Effector CD4-positive, alpha-beta T cell (primary cell): ENCODE measurements around the gene KCND3.

Experiments
- DNase-seq: peaks from one replicate; pipeline ENCODE4 v3.0.0-alpha.2; 2020

Gene KCND3

GRCh38 chr1:111878649-111879048 lies 110.8 kb downstream of the KCND3 start:
- no peak for DNase-seq

- no peak for DNase-seq
Observed at GRCh38 chr1:111878091-111878490, 111.4 kb downstream of the KCND3 start.

GRCh38 chr1:111876631-111877030 lies 112.8 kb downstream of the KCND3 start:
- no peak for DNase-seq

- no peak for DNase-seq
Observed at GRCh38 chr1:111875640-111876039, 113.8 kb downstream of the KCND3 start.

- no peak for DNase-seq
Observed at GRCh38 chr1:111873460-111874030, 115.9 kb downstream of the KCND3 start.

GRCh38 chr1:111870181-111870580 lies 119.3 kb downstream of the KCND3 start:
- DNase-seq: no peak

- DNase-seq: no peak
Observed at GRCh38 chr1:111867868-111868440, 121.5 kb downstream of the KCND3 start.

GRCh38 chr1:111864862-111865261 lies 124.6 kb downstream of the KCND3 start:
- DNase-seq: no peak

- no peak for DNase-seq
Observed at GRCh38 chr1:111863401-111863800, 126.1 kb downstream of the KCND3 start.

GRCh38 chr1:111862599-111862998 lies 126.9 kb downstream of the KCND3 start:
- no peak for DNase-seq

GRCh38 chr1:111861523-111861922 lies 127.9 kb downstream of the KCND3 start:
- DNase-seq: no peak

GRCh38 chr1:111857194-111857651 lies 132.2 kb downstream of the KCND3 start:
- DNase-seq: no peak

GRCh38 chr1:111856411-111857185 lies 132.9 kb downstream of the KCND3 start:
- DNase-seq: no peak

- no peak for DNase-seq
Observed at GRCh38 chr1:111855260-111855659, 134.2 kb downstream of the KCND3 start.

GRCh38 chr1:111852261-111852721 lies 137.2 kb downstream of the KCND3 start:
- DNase-seq: no peak

- no peak for DNase-seq
Observed at GRCh38 chr1:111851552-111851951, 137.9 kb downstream of the KCND3 start.

GRCh38 chr1:111850109-111850508 lies 139.4 kb downstream of the KCND3 start:
- DNase-seq: no peak

- no peak for DNase-seq
Observed at GRCh38 chr1:111848852-111849545, 140.5 kb downstream of the KCND3 start.

GRCh38 chr1:111847466-111847865 lies 142.0 kb downstream of the KCND3 start:
- no peak for DNase-seq

- no peak for DNase-seq
Observed at GRCh38 chr1:111846842-111847241, 142.6 kb downstream of the KCND3 start.

- DNase-seq: no peak
Observed at GRCh38 chr1:111843177-111843576, 146.3 kb downstream of the KCND3 start.

- DNase-seq: no peak
Observed at GRCh38 chr1:111842411-111842810, 147.1 kb downstream of the KCND3 start.

- DNase-seq: no peak
Observed at GRCh38 chr1:111841746-111842145, 147.7 kb downstream of the KCND3 start.
